Measurements from ENCODE around the gene IMMP2L. TPM values are rescaled to one million over a fixed set of nuclear protein-coding genes. Genes with fewer than 3 reads are reported as not detected.

Gene IMMP2L
- polyA plus RNA-seq, 4 donors, result 10.5 to 20.1 (median 14.1) TPM

DNA sequence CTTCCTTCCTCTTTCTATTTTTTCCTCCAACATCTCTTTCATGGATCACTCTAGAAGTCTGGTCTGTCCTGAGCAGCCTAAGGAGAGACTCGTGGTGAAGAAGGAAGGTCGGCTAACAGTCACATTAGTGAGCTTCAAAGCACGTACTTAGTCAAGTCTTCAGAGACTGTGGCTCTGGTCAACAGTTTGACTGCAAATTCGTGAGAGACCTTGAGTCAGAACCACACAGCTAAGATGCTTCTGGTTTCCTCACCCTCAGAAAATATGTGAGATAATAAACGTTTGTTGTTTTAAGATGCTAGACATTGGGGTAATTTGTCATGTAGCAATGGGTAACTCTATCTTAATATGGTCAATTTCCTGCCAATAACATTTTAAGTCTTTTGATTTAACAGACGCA is 597.5 kb downstream of the IMMP2L start:
- no peak for FAIRE-seq
- 67 to 69% (median 68%) methylated on average over 6 of the region's 6 CpGs for WGBS, 3 donors

DNA sequence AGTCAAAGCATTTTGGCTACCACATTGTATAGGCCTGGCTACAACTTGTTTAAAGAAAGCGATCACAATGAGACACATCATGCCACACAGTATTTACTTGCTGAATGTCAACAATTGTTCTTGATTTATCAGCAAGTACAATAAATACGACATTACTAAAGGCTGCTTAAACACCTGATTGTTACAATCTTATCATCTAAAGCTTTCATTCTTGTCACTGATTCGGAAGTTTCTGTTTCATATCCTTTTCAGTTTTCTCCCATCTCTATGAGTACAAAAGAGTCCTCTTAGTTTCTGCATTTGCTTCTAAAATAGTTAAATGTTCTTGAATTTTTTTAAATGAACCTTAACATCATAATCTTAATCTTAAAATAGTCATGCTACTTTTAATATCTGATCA is 599.5 kb downstream of the IMMP2L start:
- Histone ChIP-seq H3K4me1 (ENCODE audit: control insufficient read depth in 3 of 3, insufficient read depth in 2 of 3, low read depth in 1 of 3, low read length in 2 of 3) (no peaks in the 10 kb centered on the region), H3K9me3 (ENCODE audit: control insufficient read depth in 2 of 2, insufficient read depth in 1 of 2, low read depth in 1 of 2, low read length in 1 of 2) (no peaks in the 10 kb centered on the region), H3K4me3 (ENCODE audit: low read depth in 1 of 3, low read length in 3 of 3) (no peak overlapping the region), H3K36me3 (ENCODE audit: control insufficient read depth in 3 of 3, insufficient read depth in 2 of 3, low read depth in 1 of 3, low read length in 3 of 3) (no peaks in the 10 kb centered on the region), H3K27me3 (ENCODE audit: control insufficient read depth in 3 of 3, insufficient read depth in 3 of 3, low read length in 3 of 3) (no peaks in the 10 kb centered on the region), H3K27ac (ENCODE audit: low read depth in 1 of 3, low read length in 2 of 3) (no peak overlapping the region)
- DNase-seq (no peak), FAIRE-seq (no peak)
- WGBS, 3 donors, result 44 to 69% (median 58%) methylated on average over 3 of the region's 3 CpGs

More for the DNA sequence above, 597.5 kb downstream of the IMMP2L start:
- H3K4me3 ChIP-seq (ENCODE audit: low read depth in 1 of 3, low read length in 3 of 3), result no peak overlapping the region
- no peak overlapping the region for H3K27ac ChIP-seq (ENCODE audit: low read depth in 1 of 3, low read length in 2 of 3)
- DNase-seq, result no peak
- H3K27me3 ChIP-seq (ENCODE audit: control insufficient read depth in 3 of 3, insufficient read depth in 3 of 3, low read length in 3 of 3), result no peaks in the 10 kb centered on the region
- H3K4me1 ChIP-seq (ENCODE audit: control insufficient read depth in 3 of 3, insufficient read depth in 2 of 3, low read depth in 1 of 3, low read length in 2 of 3), result no peaks in the 10 kb centered on the region
- H3K9me3 ChIP-seq (ENCODE audit: control insufficient read depth in 2 of 2, insufficient read depth in 1 of 2, low read depth in 1 of 2, low read length in 1 of 2), result no peaks in the 10 kb centered on the region
- H3K36me3 ChIP-seq (ENCODE audit: control insufficient read depth in 3 of 3, insufficient read depth in 2 of 3, low read depth in 1 of 3, low read length in 3 of 3), result no peaks in the 10 kb centered on the region

DNA sequence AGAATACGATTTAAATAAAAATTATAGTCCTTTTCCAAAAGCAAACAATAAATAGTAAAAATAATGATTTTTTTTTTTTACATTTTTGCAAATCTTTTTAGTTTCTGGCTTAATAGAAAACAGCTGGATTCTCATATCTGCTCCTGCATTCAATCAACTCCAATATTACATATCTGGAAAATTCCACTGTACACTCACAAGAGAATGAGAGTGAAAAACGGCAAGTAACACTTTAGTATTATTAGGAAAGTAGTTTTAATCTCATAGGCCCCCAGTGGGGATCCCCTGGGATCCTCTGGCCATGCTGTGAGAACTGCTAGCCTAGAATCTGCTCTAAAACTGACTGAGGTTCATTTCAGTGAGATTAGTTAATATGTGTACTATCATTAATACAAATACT is 599.9 kb downstream of the IMMP2L start:
- DNase-seq (no peak), FAIRE-seq (peak; percentile 95)
- Histone ChIP-seq H3K27me3 (ENCODE audit: control insufficient read depth in 3 of 3, insufficient read depth in 3 of 3, low read length in 3 of 3) (no peaks in the 10 kb centered on the region), H3K4me1 (ENCODE audit: control insufficient read depth in 3 of 3, insufficient read depth in 2 of 3, low read depth in 1 of 3, low read length in 2 of 3) (no peaks in the 10 kb centered on the region), H3K36me3 (ENCODE audit: control insufficient read depth in 3 of 3, insufficient read depth in 2 of 3, low read depth in 1 of 3, low read length in 3 of 3) (no peaks in the 10 kb centered on the region), H3K4me3 (ENCODE audit: low read depth in 1 of 3, low read length in 3 of 3) (no peak overlapping the region), H3K27ac (ENCODE audit: low read depth in 1 of 3, low read length in 2 of 3) (no peak overlapping the region), H3K9me3 (ENCODE audit: control insufficient read depth in 2 of 2, insufficient read depth in 1 of 2, low read depth in 1 of 2, low read length in 1 of 2) (no peaks in the 10 kb centered on the region)
- 73 to 93% (median 83%) methylated on average over 2 of the region's 2 CpGs for WGBS, 3 donors

DNA sequence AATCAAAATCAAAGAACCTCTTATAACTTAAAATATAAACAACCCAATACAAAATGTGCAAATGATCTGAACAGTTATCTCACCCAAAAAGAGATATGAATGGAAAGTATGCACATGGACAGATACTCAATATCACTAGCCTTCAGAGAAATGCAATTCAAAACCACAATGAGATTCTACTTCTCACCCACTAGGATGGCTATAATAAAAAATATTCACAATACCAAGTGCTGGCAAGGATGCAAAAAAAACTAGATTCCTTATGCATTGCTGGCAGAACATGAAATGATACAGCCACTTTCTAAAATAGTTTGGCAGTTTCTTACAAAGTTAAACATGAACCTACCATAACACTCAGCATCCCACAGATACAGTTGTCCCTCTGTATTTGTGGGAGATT is 601.5 kb downstream of the IMMP2L start:
- DNase-seq (no peak), FAIRE-seq (no peak)
- no peaks in the 10 kb centered on the region for H3K27me3 ChIP-seq (ENCODE audit: control insufficient read depth in 3 of 3, insufficient read depth in 3 of 3, low read length in 3 of 3)
- H3K4me1 ChIP-seq (ENCODE audit: control insufficient read depth in 3 of 3, insufficient read depth in 2 of 3, low read depth in 1 of 3, low read length in 2 of 3), result no peaks in the 10 kb centered on the region
- H3K9me3 ChIP-seq (ENCODE audit: control insufficient read depth in 2 of 2, insufficient read depth in 1 of 2, low read depth in 1 of 2, low read length in 1 of 2), result no peaks in the 10 kb centered on the region
- no peak overlapping the region for H3K27ac ChIP-seq (ENCODE audit: low read depth in 1 of 3, low read length in 2 of 3)
- H3K36me3 ChIP-seq (ENCODE audit: control insufficient read depth in 3 of 3, insufficient read depth in 2 of 3, low read depth in 1 of 3, low read length in 3 of 3), result no peaks in the 10 kb centered on the region
- no peak overlapping the region for H3K4me3 ChIP-seq (ENCODE audit: low read depth in 1 of 3, low read length in 3 of 3)

DNA sequence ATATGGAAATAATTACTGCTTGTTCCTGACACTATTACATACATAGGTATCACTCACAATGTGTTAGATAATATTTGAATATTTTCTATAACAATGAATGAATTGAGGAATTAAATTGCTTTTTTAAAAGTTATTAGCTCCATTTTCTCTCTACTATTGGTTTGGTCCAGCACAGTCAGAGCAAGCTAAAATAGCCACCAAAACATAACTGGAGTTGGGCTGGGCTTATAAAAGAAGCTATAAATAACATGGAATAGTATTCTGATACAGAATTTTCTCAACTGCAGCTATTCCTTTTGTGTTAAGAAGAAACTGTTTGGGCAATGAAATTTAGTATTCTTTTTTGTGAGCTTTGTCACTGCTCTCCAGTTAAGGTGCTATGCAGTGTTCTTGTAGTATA is 614.0 kb downstream of the IMMP2L start:
- no peak for DNase-seq

DNA sequence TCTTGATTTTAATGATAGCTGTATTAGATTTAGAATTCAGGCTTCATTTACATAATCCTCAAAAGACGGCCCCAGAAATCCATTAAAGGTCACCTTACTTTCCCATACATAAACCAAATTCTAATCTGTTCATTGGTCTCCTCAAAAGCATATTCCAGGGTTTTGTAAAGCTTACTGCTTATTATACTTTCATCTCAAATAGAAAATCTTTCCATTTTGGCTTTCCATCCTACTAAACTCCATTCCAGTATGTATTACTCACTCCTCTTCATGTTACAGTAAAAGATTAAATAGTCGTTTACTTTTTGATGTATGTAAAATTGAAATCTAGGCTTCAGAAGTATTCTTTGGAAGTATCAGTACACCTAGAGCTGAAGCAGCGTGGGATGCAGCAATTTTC is 614.9 kb downstream of the IMMP2L start:
- H3K4me3 ChIP-seq (ENCODE audit: low read depth in 1 of 3, low read length in 3 of 3), result no peak overlapping the region
- DNase-seq, result no peak
- H3K4me1 ChIP-seq (ENCODE audit: control insufficient read depth in 3 of 3, insufficient read depth in 2 of 3, low read depth in 1 of 3, low read length in 2 of 3), result no peaks in the 10 kb centered on the region
- no peaks in the 10 kb centered on the region for H3K9me3 ChIP-seq (ENCODE audit: control insufficient read depth in 2 of 2, insufficient read depth in 1 of 2, low read depth in 1 of 2, low read length in 1 of 2)
- H3K27me3 ChIP-seq (ENCODE audit: control insufficient read depth in 3 of 3, insufficient read depth in 3 of 3, low read length in 3 of 3), result no peaks in the 10 kb centered on the region
- WGBS, 3 donors, result 83 to 86% (median 84%) methylated on average over 3 of the region's 3 CpGs
- no peak for FAIRE-seq
- H3K27ac ChIP-seq (ENCODE audit: low read depth in 1 of 3, low read length in 2 of 3), result no peak overlapping the region
- H3K36me3 ChIP-seq (ENCODE audit: control insufficient read depth in 3 of 3, insufficient read depth in 2 of 3, low read depth in 1 of 3, low read length in 3 of 3), result no peaks in the 10 kb centered on the region

More for the DNA sequence above, 614.0 kb downstream of the IMMP2L start:
- H3K4me1 ChIP-seq (ENCODE audit: control insufficient read depth in 3 of 3, insufficient read depth in 2 of 3, low read depth in 1 of 3, low read length in 2 of 3), result no peaks in the 10 kb centered on the region
- no peaks in the 10 kb centered on the region for H3K36me3 ChIP-seq (ENCODE audit: control insufficient read depth in 3 of 3, insufficient read depth in 2 of 3, low read depth in 1 of 3, low read length in 3 of 3)
- no peaks in the 10 kb centered on the region for H3K27me3 ChIP-seq (ENCODE audit: control insufficient read depth in 3 of 3, insufficient read depth in 3 of 3, low read length in 3 of 3)
- H3K4me3 ChIP-seq (ENCODE audit: low read depth in 1 of 3, low read length in 3 of 3), result no peak overlapping the region
- no peak for FAIRE-seq
- no peaks in the 10 kb centered on the region for H3K9me3 ChIP-seq (ENCODE audit: control insufficient read depth in 2 of 2, insufficient read depth in 1 of 2, low read depth in 1 of 2, low read length in 1 of 2)
- no peak overlapping the region for H3K27ac ChIP-seq (ENCODE audit: low read depth in 1 of 3, low read length in 2 of 3)

DNA sequence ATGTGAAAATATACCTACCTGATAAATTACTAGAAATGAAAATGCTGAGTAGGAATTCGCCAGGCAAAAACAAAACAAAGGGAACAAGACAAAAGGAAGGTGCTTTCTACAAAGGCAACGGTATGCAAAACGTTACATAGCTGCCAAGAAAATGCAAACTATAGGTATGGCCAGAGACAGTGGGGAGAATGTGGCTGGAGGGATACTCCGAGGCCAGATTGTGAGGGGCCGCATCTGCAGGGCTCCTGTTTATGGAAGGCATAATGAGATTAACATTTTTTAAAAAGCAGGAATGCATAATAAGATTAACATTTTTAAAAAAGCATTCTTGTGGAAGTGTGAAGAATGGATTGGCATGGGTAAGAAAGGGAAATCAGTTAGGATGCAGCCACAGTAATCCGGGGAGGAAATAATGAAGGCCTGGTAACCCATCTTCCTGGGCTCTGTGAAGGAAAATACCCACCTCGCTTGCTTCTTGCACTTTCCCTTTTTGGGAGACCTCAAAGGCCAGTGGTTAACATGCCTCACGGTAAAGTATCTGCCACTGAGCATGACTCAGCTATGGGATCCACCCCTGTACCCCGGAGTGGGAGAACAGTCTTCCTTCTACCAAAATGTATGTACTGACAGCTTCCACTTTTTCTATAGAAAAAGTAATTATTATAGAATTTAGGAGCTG is 617.2 kb downstream of the IMMP2L start:
- Histone ChIP-seq H3K27ac (ENCODE audit: low read depth in 1 of 3, low read length in 2 of 3) (no peak overlapping the region), H3K4me3 (ENCODE audit: low read depth in 1 of 3, low read length in 3 of 3) (no peak overlapping the region), H3K4me1 (ENCODE audit: control insufficient read depth in 3 of 3, insufficient read depth in 2 of 3, low read depth in 1 of 3, low read length in 2 of 3) (no peaks in the 10 kb centered on the region), H3K36me3 (ENCODE audit: control insufficient read depth in 3 of 3, insufficient read depth in 2 of 3, low read depth in 1 of 3, low read length in 3 of 3) (no peaks in the 10 kb centered on the region), H3K27me3 (ENCODE audit: control insufficient read depth in 3 of 3, insufficient read depth in 3 of 3, low read length in 3 of 3) (no peaks in the 10 kb centered on the region), H3K9me3 (ENCODE audit: control insufficient read depth in 2 of 2, insufficient read depth in 1 of 2, low read depth in 1 of 2, low read length in 1 of 2) (no peaks in the 10 kb centered on the region)
- FAIRE-seq (no peak), DNase-seq (no peak)
- 84 to 94% (median 90%) methylated on average over 9 of the region's 9 CpGs for WGBS, 3 donors

DNA sequence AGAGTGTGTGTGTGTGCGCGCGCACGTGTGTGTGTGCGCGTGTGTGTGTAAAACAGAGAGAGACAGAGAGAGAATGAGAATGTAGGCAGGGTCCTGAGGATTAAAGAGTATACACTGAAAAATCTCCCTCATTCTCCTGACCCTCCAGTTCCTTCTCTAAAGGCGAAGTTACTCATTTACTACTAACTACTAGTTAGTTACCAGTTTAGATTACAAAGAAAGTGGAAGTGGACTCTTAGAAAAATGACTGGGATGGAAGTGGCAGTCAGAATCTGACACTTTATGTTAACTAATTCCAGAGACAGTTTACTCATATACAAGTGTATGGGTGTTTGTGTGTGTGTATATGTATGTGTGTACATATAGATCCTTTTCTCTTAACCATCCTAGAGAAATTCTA is 617.8 kb downstream of the IMMP2L start:
- DNase-seq (no peak), FAIRE-seq (no peak)
- H3K27me3 ChIP-seq (ENCODE audit: control insufficient read depth in 3 of 3, insufficient read depth in 3 of 3, low read length in 3 of 3), result no peaks in the 10 kb centered on the region
- H3K4me3 ChIP-seq (ENCODE audit: low read depth in 1 of 3, low read length in 3 of 3), result no peak overlapping the region
- no peak overlapping the region for H3K27ac ChIP-seq (ENCODE audit: low read depth in 1 of 3, low read length in 2 of 3)
- H3K4me1 ChIP-seq (ENCODE audit: control insufficient read depth in 3 of 3, insufficient read depth in 2 of 3, low read depth in 1 of 3, low read length in 2 of 3), result no peaks in the 10 kb centered on the region
- no peaks in the 10 kb centered on the region for H3K9me3 ChIP-seq (ENCODE audit: control insufficient read depth in 2 of 2, insufficient read depth in 1 of 2, low read depth in 1 of 2, low read length in 1 of 2)
- WGBS, 3 donors, result 97 to 99% (median 98%) methylated on average over 7 of the region's 7 CpGs
- no peaks in the 10 kb centered on the region for H3K36me3 ChIP-seq (ENCODE audit: control insufficient read depth in 3 of 3, insufficient read depth in 2 of 3, low read depth in 1 of 3, low read length in 3 of 3)

DNA sequence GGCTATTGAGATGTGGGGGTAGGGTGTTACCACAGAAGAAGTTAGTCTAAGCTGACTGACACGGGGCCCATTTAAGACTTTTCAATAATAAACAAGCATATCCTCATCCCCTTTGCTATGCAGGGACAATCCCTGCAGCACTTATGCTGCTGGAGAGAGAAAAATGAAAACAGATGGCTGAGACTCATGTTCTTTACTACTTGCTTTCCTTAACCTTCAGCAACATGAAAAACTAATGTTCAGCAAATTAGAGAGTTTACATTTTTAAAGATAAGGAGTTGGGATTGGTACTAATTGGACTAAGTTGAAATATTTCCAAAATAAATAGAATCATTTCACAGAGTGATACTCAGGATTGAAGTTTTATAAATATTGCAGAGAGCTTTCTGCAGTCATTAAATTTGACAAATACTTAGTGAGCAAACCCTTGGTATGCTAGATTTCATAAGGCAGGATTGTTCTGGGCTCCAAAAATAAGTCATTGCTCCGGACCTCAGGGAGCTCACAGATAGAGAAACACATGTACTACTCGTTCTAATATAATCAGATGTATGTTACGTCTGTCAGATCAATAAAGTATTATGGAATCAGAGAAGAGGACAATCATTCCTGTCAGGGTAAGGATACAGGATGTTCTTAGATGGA is 618.5 kb downstream of the IMMP2L start:
- no peak for DNase-seq
- H3K9me3 ChIP-seq (ENCODE audit: control insufficient read depth in 2 of 2, insufficient read depth in 1 of 2, low read depth in 1 of 2, low read length in 1 of 2), result no peaks in the 10 kb centered on the region
- H3K4me1 ChIP-seq (ENCODE audit: control insufficient read depth in 3 of 3, insufficient read depth in 2 of 3, low read depth in 1 of 3, low read length in 2 of 3), result no peaks in the 10 kb centered on the region
- no peak for FAIRE-seq
- H3K36me3 ChIP-seq (ENCODE audit: control insufficient read depth in 3 of 3, insufficient read depth in 2 of 3, low read depth in 1 of 3, low read length in 3 of 3), result no peaks in the 10 kb centered on the region
- no peaks in the 10 kb centered on the region for H3K27me3 ChIP-seq (ENCODE audit: control insufficient read depth in 3 of 3, insufficient read depth in 3 of 3, low read length in 3 of 3)
- no peak overlapping the region for H3K27ac ChIP-seq (ENCODE audit: low read depth in 1 of 3, low read length in 2 of 3)
- H3K4me3 ChIP-seq (ENCODE audit: low read depth in 1 of 3, low read length in 3 of 3), result no peak overlapping the region
- 63 to 81% (median 77%) methylated on average over 4 of the region's 4 CpGs for WGBS, 3 donors

Data from small intestine (tissue), 7 donors.